Epithelial cell of esophagus (primary cell): Measurements from ENCODE around the gene RASGRP2.
"Not testable (repeated sequence)": the region's sequence is repeated elsewhere in the genome, so short reads cannot be mapped to it uniquely, and the experiment has no call there.

Experiments
- DNase-seq: peaks from one replicate; pipeline ENCODE4 v3.0.0; 2010; ENCODE audit warnings: low read depth
- H3K4me3 ChIP-seq: 2 replicates; pipeline ENCODE4 v1.5.1; 2011; ENCODE audit warnings: mild to moderate bottlenecking, low read length, control low read depth
- TF ChIP-seq, protein P1 (sequence below): IDR thresholded peaks from 2 replicates; pipeline ENCODE4 v1.5.1; 2011; ENCODE audit warnings: low read depth, mild to moderate bottlenecking, low read length, control low read depth, inconsistent platforms; ENCODE audit not compliant: insufficient read depth; ENCODE audit errors: missing control alignments

Gene RASGRP2

DNA sequence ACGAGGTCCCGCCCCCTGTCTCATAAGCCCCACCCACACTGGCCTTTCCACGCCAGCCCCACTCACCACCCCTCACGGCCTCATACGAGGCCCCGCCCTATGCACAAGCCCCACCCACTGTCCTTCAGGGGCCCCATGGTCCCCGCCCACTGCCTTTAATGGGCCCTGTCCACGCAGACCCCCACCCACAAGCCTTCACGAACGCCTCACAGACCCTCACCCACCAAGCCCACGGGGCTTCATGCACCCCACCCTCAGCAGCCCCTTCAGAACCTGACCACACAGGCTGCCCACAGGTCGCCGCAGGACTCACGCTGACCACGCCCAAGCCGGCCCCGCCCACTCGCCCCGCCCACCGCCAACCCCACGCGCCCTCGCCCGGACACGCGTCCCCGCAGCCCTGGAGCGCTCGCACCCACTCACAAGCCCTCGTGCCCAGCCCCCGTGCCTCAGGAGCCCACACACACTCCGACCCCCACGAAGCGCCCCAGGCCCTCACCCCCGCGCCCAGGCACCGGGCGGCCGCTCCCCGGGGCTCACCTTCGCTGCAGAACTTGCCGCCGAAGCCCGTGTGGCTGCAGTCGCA lies 31.4 kb downstream of the RASGRP2 start:
- no peak overlapping the region for H3K4me3 ChIP-seq
- DNase-seq, result no peak
- TF ChIP-seq, protein P1, sequence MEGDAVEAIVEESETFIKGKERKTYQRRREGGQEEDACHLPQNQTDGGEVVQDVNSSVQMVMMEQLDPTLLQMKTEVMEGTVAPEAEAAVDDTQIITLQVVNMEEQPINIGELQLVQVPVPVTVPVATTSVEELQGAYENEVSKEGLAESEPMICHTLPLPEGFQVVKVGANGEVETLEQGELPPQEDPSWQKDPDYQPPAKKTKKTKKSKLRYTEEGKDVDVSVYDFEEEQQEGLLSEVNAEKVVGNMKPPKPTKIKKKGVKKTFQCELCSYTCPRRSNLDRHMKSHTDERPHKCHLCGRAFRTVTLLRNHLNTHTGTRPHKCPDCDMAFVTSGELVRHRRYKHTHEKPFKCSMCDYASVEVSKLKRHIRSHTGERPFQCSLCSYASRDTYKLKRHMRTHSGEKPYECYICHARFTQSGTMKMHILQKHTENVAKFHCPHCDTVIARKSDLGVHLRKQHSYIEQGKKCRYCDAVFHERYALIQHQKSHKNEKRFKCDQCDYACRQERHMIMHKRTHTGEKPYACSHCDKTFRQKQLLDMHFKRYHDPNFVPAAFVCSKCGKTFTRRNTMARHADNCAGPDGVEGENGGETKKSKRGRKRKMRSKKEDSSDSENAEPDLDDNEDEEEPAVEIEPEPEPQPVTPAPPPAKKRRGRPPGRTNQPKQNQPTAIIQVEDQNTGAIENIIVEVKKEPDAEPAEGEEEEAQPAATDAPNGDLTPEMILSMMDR, result no peak

DNA sequence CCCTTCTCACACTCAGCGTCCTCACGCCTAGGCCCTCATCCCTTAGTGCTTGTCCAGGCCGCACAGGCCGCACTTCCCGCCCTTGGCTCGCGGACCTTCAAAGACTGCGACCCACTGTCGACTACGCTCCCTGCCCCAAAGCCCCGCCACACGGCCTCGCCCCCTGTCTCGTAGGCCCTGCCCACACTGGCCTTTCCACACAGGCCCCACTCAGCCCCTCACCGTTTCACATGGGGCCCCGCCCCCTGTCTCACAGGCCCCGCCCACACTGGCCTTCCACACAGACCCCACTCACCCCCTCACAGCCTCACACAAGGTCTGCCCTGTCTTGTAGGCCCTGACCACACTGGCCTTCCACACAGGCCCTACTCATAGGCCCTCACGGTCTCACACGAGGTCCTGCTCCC lies 32.0 kb downstream of the RASGRP2 start:
- TF ChIP-seq, protein P1, result no peak
- no peak overlapping the region for H3K4me3 ChIP-seq
- DNase-seq, result no peak

DNA sequence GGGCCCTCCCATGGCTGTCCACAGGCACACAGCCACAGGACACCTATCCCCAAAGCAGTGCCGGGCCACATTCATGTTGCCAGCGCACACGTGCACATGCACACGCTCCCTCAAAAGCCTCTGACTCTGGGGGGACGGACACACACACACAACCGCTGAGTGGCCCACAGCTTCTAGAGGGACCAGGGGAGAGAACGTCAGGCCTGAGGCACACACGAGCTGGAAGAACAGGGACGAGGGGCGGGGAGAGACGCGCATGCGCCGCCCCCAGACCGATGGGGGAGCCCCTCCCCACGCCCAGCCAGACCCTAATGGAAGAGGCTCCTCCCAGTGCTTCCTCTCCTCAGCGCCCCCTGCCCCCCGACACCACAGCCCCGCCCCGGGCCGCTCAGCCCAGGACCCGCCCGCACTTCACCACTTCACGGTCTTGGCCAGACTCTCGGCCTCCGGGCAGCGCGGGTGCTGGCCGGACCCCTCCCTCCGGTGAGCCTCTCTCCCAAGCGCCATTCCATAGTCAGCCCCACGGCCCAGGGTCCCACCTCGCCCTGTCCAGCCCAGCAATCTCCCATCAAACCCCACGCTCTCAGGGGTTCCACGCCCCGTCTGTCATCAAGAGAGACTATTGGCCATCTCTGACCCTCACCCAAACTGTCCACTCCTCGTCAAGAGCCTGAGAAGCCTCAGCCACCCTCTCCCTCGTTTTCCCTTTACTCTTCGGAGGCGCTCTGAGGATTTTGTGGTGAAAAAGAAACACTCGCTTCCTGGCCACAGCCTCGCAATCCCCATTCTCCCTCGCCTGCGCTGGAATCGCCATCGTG lies 32.6 kb downstream of the RASGRP2 start:
- TF ChIP-seq, protein P1, result no peak
- H3K4me3 ChIP-seq, result no peak overlapping the region
- DNase-seq, result no peak

DNA sequence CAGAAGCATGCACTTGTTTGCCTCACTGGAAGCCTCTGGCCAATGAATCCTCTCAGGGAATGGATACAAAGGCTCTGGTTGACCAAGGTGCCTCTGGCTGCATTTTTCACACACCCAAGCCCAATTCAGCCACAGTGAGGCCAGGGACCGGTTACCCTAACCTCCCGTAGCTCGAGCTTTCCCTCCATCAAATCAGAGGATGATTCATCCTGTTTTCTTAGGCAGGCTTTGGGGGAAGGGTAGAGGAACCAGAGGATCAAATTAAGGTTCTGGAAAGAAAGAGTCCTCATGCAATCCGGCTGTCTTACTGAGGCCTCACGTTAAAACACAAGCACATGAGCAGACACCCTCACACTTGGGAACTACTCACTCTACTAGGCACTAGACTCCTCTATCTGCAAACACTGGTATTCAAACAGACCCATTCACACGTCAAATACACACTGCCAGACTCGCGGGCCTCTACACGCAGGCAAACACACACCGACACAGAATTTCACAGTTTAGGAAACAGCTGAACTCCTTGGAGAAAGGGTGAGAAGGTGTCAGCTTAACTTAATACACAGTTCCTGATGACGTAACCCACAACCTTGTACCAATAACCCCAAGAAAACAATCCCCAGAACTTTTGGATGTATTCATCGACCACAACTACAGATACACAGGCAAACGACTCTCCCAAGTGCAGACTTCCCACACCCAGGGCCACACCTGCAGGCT lies 33.4 kb downstream of the RASGRP2 start:
- H3K4me3 ChIP-seq, result no peak overlapping the region
- DNase-seq, result no peak
- TF ChIP-seq, protein P1, result no peak

DNA sequence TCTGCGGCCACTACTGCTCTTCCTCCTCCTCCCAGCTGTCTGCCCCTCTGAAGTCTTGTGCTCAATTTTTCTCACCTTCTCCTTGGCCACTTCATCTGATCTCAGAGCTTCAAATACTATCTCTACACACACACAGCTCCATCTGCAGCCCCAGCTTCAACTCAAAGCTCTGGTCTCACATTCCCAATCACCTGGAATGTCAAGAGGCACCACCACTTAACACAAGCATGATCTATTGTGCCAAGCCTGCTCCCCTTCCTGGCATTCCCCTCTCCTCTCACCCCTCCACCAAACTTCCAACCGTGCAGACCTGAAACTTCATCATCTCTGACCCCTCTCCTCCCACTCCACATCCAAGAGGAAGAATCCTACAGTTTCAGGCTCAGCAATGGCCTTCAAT lies 38.4 kb downstream of the RASGRP2 start:
- no peak for DNase-seq
- TF ChIP-seq, protein P1, result no peak
- no peak overlapping the region for H3K4me3 ChIP-seq

DNA sequence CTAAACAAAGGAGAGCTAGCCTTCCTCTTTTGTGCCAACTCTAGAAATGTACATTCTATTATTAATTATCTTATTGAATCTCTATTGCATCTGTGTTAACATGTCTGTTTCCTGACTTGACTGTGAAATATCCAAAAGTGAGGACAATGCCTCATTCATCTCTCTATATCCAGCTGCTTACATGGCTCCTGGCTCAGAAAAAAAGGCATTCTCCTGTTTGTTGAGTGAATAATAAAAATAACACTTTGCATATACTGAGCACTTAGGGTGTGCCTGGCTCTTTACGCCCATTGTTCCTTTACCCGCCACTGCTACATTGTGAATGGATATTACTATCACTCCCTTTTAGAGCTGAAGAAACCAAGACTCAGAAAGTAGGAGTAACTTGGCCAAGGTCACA lies 40.9 kb downstream of the RASGRP2 start:
- no peak for DNase-seq
- TF ChIP-seq, protein P1, result no peak
- H3K4me3 ChIP-seq, result no peak overlapping the region

DNA sequence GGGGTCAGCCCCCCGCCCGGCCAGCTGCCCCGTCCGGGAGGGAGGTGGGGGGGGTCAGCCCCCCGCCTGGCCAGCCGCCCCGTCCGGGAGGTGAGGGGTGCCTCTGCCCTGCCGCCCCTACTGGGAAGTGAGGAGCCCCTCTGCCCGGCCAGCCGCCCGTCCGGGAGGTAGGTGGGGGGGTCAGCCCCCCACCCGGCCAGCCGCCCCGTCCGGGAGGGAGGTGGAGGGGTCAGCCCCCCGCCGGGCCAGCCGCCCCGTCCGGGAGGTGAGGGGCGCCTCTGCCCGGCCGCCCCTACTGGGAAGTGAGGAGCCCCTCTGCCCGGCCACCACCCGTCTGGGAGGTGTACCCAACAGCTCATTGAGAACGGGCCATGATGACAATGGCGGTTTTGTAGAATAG lies 42.0 kb downstream of the RASGRP2 start:
- DNase-seq, H3K4me3 ChIP-seq: not testable (repeated sequence)
